NCI-H524 treated with DMSO at 0.1 percent for 48 hours (cell line): ENCODE results near the gene SOBP.

Experiments used
- DNase-seq: peaks from one replicate; lab custom pipeline; 2025; lab: John Stamatoyannopoulos, UW

SOBP gene

DNA sequence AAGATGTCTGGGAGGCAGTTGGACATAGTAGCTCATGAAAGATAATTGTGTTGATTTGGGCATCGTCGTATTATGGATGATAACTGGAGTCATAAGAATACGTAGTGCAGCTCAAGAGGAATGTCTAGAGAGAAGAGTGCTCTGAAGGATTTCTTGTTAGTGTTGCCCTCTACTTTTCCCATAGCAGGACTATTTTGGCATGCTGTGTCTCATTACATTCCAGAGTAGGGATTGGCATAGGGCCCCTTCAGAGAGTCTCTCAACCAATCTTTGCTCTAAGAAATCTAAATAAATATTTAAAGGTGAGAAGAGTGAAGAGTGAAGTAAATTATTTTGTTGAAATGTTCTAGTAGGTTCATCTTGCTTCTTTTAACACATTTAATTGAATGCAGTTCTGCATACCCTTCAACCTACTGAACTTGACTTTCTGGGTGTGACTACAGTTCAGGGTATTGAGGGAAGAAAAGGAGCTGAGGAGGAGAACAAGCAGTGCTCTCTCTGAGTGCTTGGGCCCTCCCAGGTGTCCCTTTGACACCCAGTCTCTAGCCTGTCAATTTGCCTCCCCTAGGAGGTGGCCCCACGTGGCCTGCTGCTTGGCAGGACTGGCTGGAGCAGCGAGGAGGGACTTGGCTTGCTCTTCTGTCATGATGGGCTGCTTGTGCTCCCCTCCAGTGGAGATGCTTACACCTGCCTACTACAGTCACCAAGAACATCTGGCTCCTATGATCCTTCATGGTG, 33.3 kb downstream of the SOBP start:
- no peak for DNase-seq

GRCh38 chr6:107523794-107524193, 33.9 kb downstream of the SOBP start:
- no peak for DNase-seq

GRCh38 chr6:107524626-107525025, 34.7 kb downstream of the SOBP start:
- DNase-seq, result no peak

DNA sequence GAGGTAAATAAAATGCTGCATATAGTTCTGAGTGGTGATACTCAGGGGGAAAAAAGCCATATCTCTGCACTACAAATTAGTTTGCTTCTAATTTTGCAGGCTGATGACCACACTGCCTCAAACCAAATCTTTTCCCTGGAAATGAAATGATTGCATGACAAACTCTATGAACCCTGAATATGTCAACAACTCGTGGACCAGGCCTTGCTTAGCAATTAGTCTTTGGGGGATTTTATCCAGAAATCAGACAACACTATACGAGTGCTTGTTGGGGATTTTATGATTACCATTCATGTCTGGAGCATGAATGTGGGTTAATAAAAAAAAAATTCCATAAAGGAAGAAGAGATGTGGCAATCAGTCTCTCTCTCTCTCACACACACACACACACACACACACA, 42.0 kb downstream of the SOBP start:
- no peak for DNase-seq

DNA sequence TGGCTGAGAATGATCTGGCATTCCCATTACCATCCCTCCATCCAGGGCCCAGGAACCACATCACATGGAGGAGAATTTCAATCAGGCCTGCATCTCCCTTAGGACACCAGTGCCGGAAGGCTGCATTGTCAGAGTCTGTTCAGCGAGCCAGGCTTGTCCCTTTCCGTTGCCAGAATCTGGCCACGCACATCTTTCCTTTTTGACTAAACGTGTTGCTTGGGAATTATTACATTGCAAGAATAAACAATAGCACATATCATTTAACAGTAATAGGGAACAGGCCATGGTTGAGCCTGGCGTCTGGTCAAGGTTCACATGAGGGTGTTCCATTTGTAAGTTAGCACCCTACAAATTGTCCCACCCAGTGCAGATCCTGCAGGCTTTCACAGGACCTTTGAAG, 42.8 kb downstream of the SOBP start:
- no peak for DNase-seq

- DNase-seq, result no peak
Measured at GRCh38 chr6:107533415-107534059, 43.6 kb downstream of the SOBP start.

GRCh38 chr6:107534571-107535141, 44.7 kb downstream of the SOBP start:
- DNase-seq, result no peak

GRCh38 chr6:107535626-107536025, 45.7 kb downstream of the SOBP start:
- DNase-seq, result no peak

GRCh38 chr6:107536180-107536961, 46.5 kb downstream of the SOBP start:
- no peak for DNase-seq

DNA sequence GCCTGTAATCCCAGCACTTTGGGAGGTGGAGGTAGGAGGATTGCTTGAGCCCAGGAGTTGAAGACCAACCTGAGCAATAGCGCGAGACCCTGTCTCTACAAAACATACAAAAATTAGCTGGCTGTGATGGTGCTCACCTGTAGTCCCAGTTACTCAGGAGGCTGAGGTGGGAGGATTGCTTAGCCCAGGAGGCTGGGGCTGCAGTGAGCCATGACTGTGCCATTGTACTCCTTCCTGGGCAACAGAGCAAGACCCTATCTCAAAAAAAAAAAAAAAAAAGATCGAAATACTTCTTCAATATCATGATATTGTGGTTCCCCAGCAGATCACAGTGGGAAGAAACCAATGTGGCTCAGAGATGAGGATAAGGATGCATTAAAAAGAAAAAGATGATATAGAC, 47.6 kb downstream of the SOBP start:
- no peak for DNase-seq

DNA sequence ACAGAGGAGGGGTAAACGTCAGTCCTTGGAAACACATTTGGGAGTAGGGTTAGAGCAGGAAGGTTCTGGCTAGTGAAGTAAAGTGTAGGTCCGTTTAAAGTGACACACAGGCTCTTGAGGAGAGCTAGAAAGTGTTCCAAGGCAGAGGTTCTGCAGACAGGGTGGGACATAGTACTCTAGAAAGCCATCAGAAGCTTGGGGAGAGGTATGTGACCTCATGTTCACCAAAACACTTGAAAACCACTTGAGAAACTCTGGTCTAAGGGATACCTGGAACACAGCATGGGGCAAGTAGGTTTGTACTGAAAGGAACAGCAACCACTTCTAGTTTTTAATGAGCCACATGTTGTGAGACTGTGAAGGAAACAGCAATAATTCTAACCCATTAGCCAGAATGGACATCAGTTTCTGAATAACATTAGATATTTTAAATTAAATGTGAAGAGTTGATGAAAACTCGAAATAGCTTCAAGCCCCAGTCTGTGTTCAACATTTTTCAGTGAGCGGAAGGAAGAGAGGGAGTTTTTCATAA, 49.0 kb downstream of the SOBP start:
- DNase-seq, result no peak

- no peak for DNase-seq
Measured at GRCh38 chr6:107539409-107539808, 49.5 kb downstream of the SOBP start.

GRCh38 chr6:107539849-107540464, 50.0 kb downstream of the SOBP start:
- DNase-seq, result no peak

DNA sequence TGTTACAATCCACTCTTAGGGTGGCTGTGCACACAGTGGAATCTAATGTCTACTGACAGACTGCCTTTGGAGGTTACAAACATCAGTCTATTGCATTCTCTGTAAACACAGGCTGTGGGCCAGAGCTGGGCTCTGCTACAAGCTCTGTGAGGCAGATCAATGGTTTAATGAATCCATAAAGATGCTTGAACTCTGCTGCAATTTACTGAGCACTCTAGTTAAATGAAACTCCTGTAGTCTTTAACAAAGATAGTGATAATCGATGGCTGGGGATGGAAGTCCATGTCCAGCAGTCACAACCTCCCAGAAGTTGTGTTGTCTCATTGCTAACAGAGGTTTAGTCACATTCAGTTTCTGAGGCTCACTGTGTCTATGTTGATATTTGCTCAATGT, 50.5 kb downstream of the SOBP start:
- no peak for DNase-seq

GRCh38 chr6:107542192-107542668, 52.3 kb downstream of the SOBP start:
- DNase-seq, result no peak

DNA sequence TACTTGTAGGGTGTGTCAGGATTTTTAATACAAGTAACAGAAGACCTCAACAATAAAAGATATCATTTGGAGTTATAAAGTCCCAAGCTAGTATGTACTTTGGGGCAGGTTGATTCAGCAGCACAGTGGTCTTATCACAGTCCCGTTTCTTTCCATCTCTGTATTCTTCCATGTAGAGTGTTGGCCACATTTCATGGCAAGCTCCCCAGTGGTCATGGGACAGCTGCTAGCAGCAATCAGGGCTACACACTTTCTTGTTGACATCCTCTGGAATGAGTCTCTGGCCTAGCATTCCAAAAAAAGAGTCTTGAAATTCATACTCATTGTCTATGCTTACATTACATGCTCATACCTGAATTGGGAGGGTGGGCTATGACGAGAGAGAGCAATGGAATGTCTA, 53.2 kb downstream of the SOBP start:
- no peak for DNase-seq

DNA sequence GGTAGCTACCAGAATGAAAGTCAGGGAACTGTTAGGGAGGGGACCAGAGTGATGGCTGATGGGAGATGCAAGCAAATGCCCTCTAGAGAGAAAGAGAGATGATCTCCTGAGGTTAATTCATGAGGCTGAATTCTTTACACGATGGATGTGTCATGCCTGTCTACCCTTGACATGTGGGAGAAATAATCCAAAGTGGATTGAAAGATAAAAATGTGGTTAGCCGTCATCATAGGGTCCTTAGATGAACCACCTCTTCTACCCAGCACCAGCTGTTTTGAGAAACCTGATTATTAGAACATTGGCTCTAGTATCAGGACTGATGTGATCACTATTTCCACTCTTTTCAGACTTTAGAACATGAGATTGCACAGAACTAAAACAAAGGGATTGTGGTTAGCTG, 53.6 kb downstream of the SOBP start:
- no peak for DNase-seq

GRCh38 chr6:107545763-107546162, 55.8 kb downstream of the SOBP start:
- no peak for DNase-seq

GRCh38 chr6:107546691-107547450, 57.0 kb downstream of the SOBP start:
- no peak for DNase-seq

GRCh38 chr6:107547451-107547840, 57.5 kb downstream of the SOBP start:
- no peak for DNase-seq

- DNase-seq, result no peak
Measured at GRCh38 chr6:107550241-107550840, 60.4 kb downstream of the SOBP start.
